HepG2 (cell line): ENCODE results near the gene ASPHD1. TPM values are rescaled to one million over a fixed set of nuclear protein-coding genes. Genes with fewer than 3 reads are reported as not detected.

Experiments
- FOXA3 ChIP-seq: IDR thresholded peaks from 2 replicates; pipeline ENCODE4 v1.6.1; 2016; ENCODE audit warnings: missing genetic modification reagents, missing compliant biosample characterization
- HES4 ChIP-seq: sonication (generic); formaldehyde crosslinking; IDR thresholded peaks from 2 replicates; pipeline ENCODE4 v1.9.0; 2021; ENCODE audit warnings: mild to moderate bottlenecking, missing genetic modification reagents, borderline replicate concordance
- HMGA1 ChIP-seq: sonication (generic); formaldehyde crosslinking; conservative IDR thresholded peaks from 2 replicates; pipeline ENCODE4 v1.4.0; 2020; ENCODE audit warnings: missing genetic modification reagents
- HMGXB3 ChIP-seq: sonication (generic); formaldehyde crosslinking; IDR thresholded peaks from 2 replicates; pipeline ENCODE4 v1.4.0; 2020; ENCODE audit warnings: missing genetic modification reagents, borderline replicate concordance
- IRF2 ChIP-seq: IDR thresholded peaks from 2 replicates; pipeline ENCODE4 v1.6.1; 2018; ENCODE audit warnings: missing genetic modification reagents, missing compliant biosample characterization
- KDM5A ChIP-seq: fragments of 200-600 bp; sonication (generic); IDR thresholded peaks from 2 replicates; pipeline ENCODE4 v1.7.0; 2018; ENCODE audit warnings: antibody characterized with exemption, mild to moderate bottlenecking, low read length, borderline replicate concordance
- KLF12 ChIP-seq: sonication (generic); formaldehyde crosslinking; IDR thresholded peaks from 2 replicates; pipeline ENCODE4 v1.4.0; 2020; ENCODE audit warnings: missing genetic modification reagents, borderline replicate concordance
- MYNN ChIP-seq: sonication (generic); formaldehyde crosslinking; IDR thresholded peaks from 2 replicates; pipeline ENCODE4 v1.4.0; 2020; ENCODE audit warnings: mild to moderate bottlenecking, low read depth, missing genetic modification reagents
- TCF7 ChIP-seq: sonication (generic); IDR thresholded peaks from 2 replicates; pipeline ENCODE4 v1.6.1; 2016; ENCODE audit warnings: antibody characterized with exemption, low read depth
- TERF1 ChIP-seq: sonication (generic); formaldehyde crosslinking; IDR thresholded peaks from 2 replicates; pipeline ENCODE4 v1.8.0; 2022; ENCODE audit warnings: mild to moderate bottlenecking, missing genetic modification reagents, moderate library complexity
- ZBTB21 ChIP-seq: sonication (generic); formaldehyde crosslinking; IDR thresholded peaks from 2 replicates; pipeline ENCODE4 v1.4.0; 2020; ENCODE audit warnings: missing genetic modification reagents
- ZNF264 ChIP-seq: sonication (generic); formaldehyde crosslinking; IDR thresholded peaks from 2 replicates; pipeline ENCODE4 v1.4.0; 2020; ENCODE audit warnings: missing genetic modification reagents
- ZNF552 ChIP-seq: sonication (generic); formaldehyde crosslinking; IDR thresholded peaks from 2 replicates; pipeline ENCODE4 v1.9.0; 2022; ENCODE audit warnings: missing genetic modification reagents, mild to moderate bottlenecking, borderline replicate concordance
- ZNF556 ChIP-seq: sonication (generic); formaldehyde crosslinking; IDR thresholded peaks from 2 replicates; pipeline ENCODE4 v1.4.0; 2020; ENCODE audit warnings: mild to moderate bottlenecking, missing genetic modification reagents, borderline replicate concordance
- ZNF558 ChIP-seq: sonication (generic); formaldehyde crosslinking; IDR thresholded peaks from 2 replicates; pipeline ENCODE4 v1.9.0; 2022; ENCODE audit warnings: mild to moderate bottlenecking, missing genetic modification reagents, borderline replicate concordance
- polyA plus RNA-seq, 8 experiments: library from polyadenylated mRNA; depleted of rRNA in 3 of 8; stranded (reverse) in 7 of 8; unstranded in 1 of 8; fragments of >200 nt; fragmentation: Illumina TruSeq in 4 of 8; extraction: Trizol in 4 of 8; gene quantifications; 2 replicates each; pipeline versions ENCODE4 v1.2.1 to v1.2.3, GENCODE V29; 2011 to 2016; ENCODE audit warnings: low read depth in 4 of 8, missing spikeins in 1 of 8, mixed read lengths in 1 of 8; ENCODE audit not compliant: insufficient read depth in 1 of 8
- total RNA-seq, 5 experiments: library from RNA; depleted of rRNA; stranded (reverse); fragments of >200 nt; fragmentation: Illumina TruSeq; extraction: Trizol; gene quantifications; 2 replicates each; pipeline ENCODE4 v1.2.3, GENCODE V29; 2016; ENCODE audit warnings: low read depth in 1 of 5
- TF ChIP-seq, protein P1 (sequence below): sonication (generic); formaldehyde crosslinking; IDR thresholded peaks from 2 replicates; pipeline ENCODE4 v1.5.0; 2020; ENCODE audit warnings: mild to moderate bottlenecking, missing genetic modification reagents
- TF ChIP-seq, protein P2 (sequence below): sonication (generic); formaldehyde crosslinking; IDR thresholded peaks from 2 replicates; pipeline ENCODE4 v1.4.0; 2020; ENCODE audit warnings: mild to moderate bottlenecking, low read depth, missing genetic modification reagents
- TF ChIP-seq, protein P3 (sequence below): sonication (generic); formaldehyde crosslinking; conservative IDR thresholded peaks from 2 replicates; pipeline ENCODE4 v1.4.0; 2020; ENCODE audit warnings: missing genetic modification reagents

Gene ASPHD1
- total and polyA plus RNA-seq, 2 of the 13 experiments (the other 11 are each of a cell fraction or from before 2014, with no cell fraction given) = 13.1 to 19.7 TPM

- TF ChIP-seq, protein P1, sequence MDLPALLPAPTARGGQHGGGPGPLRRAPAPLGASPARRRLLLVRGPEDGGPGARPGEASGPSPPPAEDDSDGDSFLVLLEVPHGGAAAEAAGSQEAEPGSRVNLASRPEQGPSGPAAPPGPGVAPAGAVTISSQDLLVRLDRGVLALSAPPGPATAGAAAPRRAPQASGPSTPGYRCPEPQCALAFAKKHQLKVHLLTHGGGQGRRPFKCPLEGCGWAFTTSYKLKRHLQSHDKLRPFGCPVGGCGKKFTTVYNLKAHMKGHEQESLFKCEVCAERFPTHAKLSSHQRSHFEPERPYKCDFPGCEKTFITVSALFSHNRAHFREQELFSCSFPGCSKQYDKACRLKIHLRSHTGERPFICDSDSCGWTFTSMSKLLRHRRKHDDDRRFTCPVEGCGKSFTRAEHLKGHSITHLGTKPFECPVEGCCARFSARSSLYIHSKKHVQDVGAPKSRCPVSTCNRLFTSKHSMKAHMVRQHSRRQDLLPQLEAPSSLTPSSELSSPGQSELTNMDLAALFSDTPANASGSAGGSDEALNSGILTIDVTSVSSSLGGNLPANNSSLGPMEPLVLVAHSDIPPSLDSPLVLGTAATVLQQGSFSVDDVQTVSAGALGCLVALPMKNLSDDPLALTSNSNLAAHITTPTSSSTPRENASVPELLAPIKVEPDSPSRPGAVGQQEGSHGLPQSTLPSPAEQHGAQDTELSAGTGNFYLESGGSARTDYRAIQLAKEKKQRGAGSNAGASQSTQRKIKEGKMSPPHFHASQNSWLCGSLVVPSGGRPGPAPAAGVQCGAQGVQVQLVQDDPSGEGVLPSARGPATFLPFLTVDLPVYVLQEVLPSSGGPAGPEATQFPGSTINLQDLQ (CRISPR knock-in tag) = no peak; the same call in 1 of the 2 replicates
- TF ChIP-seq KLF12 (CRISPR knock-in tag) (no peak), HMGA1 (CRISPR knock-in tag) (no peak), IRF2 (CRISPR knock-in tag) (no peak; the same call in 1 of the 2 replicates), ZNF264 (peak; percentile 75), HES4 (CRISPR knock-in tag) (no peak), ZNF556 (CRISPR knock-in tag) (no peak), TERF1 (CRISPR knock-in tag) (0 out of 2 replicates have a peak, but pooled peaks have one; percentile 64), MYNN (CRISPR knock-in tag) (peak; percentile 90; the same call in 1 of the 2 replicates), FOXA3 (CRISPR knock-in tag) (peak; percentile 35), TCF7 (no peak), KDM5A (no peak), ZNF558 (CRISPR knock-in tag) (no peak), ZNF552 (no peak), HMGXB3 (CRISPR knock-in tag) (no peak; the same call in 1 of the 2 replicates), ZBTB21 (CRISPR knock-in tag) (no peak)
- TF ChIP-seq, protein P2, sequence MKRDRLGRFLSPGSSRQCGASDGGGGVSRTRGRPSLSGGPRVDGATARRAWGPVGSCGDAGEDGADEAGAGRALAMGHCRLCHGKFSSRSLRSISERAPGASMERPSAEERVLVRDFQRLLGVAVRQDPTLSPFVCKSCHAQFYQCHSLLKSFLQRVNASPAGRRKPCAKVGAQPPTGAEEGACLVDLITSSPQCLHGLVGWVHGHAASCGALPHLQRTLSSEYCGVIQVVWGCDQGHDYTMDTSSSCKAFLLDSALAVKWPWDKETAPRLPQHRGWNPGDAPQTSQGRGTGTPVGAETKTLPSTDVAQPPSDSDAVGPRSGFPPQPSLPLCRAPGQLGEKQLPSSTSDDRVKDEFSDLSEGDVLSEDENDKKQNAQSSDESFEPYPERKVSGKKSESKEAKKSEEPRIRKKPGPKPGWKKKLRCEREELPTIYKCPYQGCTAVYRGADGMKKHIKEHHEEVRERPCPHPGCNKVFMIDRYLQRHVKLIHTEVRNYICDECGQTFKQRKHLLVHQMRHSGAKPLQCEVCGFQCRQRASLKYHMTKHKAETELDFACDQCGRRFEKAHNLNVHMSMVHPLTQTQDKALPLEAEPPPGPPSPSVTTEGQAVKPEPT (CRISPR knock-in tag) = no peak
- TF ChIP-seq, protein P3, sequence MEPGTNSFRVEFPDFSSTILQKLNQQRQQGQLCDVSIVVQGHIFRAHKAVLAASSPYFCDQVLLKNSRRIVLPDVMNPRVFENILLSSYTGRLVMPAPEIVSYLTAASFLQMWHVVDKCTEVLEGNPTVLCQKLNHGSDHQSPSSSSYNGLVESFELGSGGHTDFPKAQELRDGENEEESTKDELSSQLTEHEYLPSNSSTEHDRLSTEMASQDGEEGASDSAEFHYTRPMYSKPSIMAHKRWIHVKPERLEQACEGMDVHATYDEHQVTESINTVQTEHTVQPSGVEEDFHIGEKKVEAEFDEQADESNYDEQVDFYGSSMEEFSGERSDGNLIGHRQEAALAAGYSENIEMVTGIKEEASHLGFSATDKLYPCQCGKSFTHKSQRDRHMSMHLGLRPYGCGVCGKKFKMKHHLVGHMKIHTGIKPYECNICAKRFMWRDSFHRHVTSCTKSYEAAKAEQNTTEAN = no peak; the same call in 1 of the 2 replicates
Measured at GRCh38 chr16:29899516-29900101, 679 bp upstream of the ASPHD1 start, which contains the start of gene SEZ6L2 (continued).
